ENCODE data around the gene EEPD1. TPM values are rescaled to one million over a fixed set of nuclear protein-coding genes. Genes with fewer than 3 reads are reported as not detected.

Gene EEPD1
- total RNA-seq, 2 donors from 2014 or later = 8.2 to 10.0 TPM

GRCh38 chr7:36175886-36176285 lies 22.8 kb downstream of the EEPD1 start:
- no peaks in the 10 kb centered on the region for H3K4me1 ChIP-seq
- H3K9ac ChIP-seq (ENCODE audit: low read depth in 2 of 2, low read length in 2 of 2) = no peak overlapping the region
- no peak overlapping the region for H3K27ac ChIP-seq
- DNase-seq = no peak
- H3K36me3 ChIP-seq = no peaks in the 10 kb centered on the region
- H3K27me3 ChIP-seq = no peaks in the 10 kb centered on the region
- intact Hi-C loops (cut with DNase I) = no loop called here
- H3K9me3 ChIP-seq = no peaks in the 10 kb centered on the region
- no peak overlapping the region for H3K4me3 ChIP-seq
- TF ChIP-seq CTCF (IDR thresholded peaks at IDR 0.05) = no peak

GRCh38 chr7:36176697-36177096 lies 23.6 kb downstream of the EEPD1 start:
- DNase-seq = no peak
- no peaks in the 10 kb centered on the region for H3K4me1 ChIP-seq
- no peaks in the 10 kb centered on the region for H3K36me3 ChIP-seq
- intact Hi-C loops (cut with DNase I) = no loop called here
- no peak overlapping the region for H3K4me3 ChIP-seq
- no peak overlapping the region for H3K9ac ChIP-seq (ENCODE audit: low read depth in 2 of 2, low read length in 2 of 2)
- TF ChIP-seq CTCF (IDR thresholded peaks at IDR 0.05) = no peak
- H3K27me3 ChIP-seq = no peaks in the 10 kb centered on the region
- H3K27ac ChIP-seq = no peak overlapping the region
- H3K9me3 ChIP-seq = no peaks in the 10 kb centered on the region

GRCh38 chr7:36180121-36180520 lies 27.1 kb downstream of the EEPD1 start:
- DNase-seq = no peak
- Histone ChIP-seq H3K27ac (no peak overlapping the region), H3K27me3 (no peaks in the 10 kb centered on the region), H3K9ac (ENCODE audit: low read depth in 2 of 2, low read length in 2 of 2) (no peak overlapping the region), H3K4me1 (no peaks in the 10 kb centered on the region), H3K9me3 (no peaks in the 10 kb centered on the region), H3K4me3 (no peak overlapping the region), H3K36me3 (no peaks in the 10 kb centered on the region)
- no peak for TF ChIP-seq CTCF (IDR thresholded peaks at IDR 0.05)
- intact Hi-C loops (cut with DNase I) = no loop called here

- no peaks in the 10 kb centered on the region for H3K27me3 ChIP-seq
- no peak for DNase-seq
- H3K4me3 ChIP-seq = no peak overlapping the region
- no peaks in the 10 kb centered on the region for H3K36me3 ChIP-seq
- no peaks in the 10 kb centered on the region for H3K4me1 ChIP-seq
- H3K9ac ChIP-seq (ENCODE audit: low read depth in 2 of 2, low read length in 2 of 2) = no peak overlapping the region
- intact Hi-C loops (cut with DNase I) = no loop called here
- no peak for TF ChIP-seq CTCF (IDR thresholded peaks at IDR 0.05)
- H3K27ac ChIP-seq = no peak overlapping the region
- H3K9me3 ChIP-seq = no peaks in the 10 kb centered on the region
These were observed 28.6 kb downstream of the EEPD1 start for GRCh38 chr7:36181668-36182067.

- H3K36me3 ChIP-seq = no peaks in the 10 kb centered on the region
- no peak overlapping the region for H3K9ac ChIP-seq (ENCODE audit: low read depth in 2 of 2, low read length in 2 of 2)
- no peaks in the 10 kb centered on the region for H3K4me1 ChIP-seq
- intact Hi-C loops (cut with DNase I) = no loop called here
- no peak overlapping the region for H3K4me3 ChIP-seq
- H3K9me3 ChIP-seq = no peaks in the 10 kb centered on the region
- no peak for TF ChIP-seq CTCF (IDR thresholded peaks at IDR 0.05)
- DNase-seq = no peak
- H3K27ac ChIP-seq = no peak overlapping the region
- H3K27me3 ChIP-seq = no peaks in the 10 kb centered on the region
These were observed 30.0 kb downstream of the EEPD1 start for GRCh38 chr7:36182854-36183604.
